Inflammatory macrophage (primary cell): ENCODE measurements around the gene NANOS3.
A peak's percentile ranks its signal among the peaks of the same experiment; 100 is the strongest.

Source experiments
- DNase-seq, 2 donors: peaks; one replicate each; pipeline ENCODE4 v3.0.0-alpha.2; 2020 to 2022

Gene NANOS3

DNA sequence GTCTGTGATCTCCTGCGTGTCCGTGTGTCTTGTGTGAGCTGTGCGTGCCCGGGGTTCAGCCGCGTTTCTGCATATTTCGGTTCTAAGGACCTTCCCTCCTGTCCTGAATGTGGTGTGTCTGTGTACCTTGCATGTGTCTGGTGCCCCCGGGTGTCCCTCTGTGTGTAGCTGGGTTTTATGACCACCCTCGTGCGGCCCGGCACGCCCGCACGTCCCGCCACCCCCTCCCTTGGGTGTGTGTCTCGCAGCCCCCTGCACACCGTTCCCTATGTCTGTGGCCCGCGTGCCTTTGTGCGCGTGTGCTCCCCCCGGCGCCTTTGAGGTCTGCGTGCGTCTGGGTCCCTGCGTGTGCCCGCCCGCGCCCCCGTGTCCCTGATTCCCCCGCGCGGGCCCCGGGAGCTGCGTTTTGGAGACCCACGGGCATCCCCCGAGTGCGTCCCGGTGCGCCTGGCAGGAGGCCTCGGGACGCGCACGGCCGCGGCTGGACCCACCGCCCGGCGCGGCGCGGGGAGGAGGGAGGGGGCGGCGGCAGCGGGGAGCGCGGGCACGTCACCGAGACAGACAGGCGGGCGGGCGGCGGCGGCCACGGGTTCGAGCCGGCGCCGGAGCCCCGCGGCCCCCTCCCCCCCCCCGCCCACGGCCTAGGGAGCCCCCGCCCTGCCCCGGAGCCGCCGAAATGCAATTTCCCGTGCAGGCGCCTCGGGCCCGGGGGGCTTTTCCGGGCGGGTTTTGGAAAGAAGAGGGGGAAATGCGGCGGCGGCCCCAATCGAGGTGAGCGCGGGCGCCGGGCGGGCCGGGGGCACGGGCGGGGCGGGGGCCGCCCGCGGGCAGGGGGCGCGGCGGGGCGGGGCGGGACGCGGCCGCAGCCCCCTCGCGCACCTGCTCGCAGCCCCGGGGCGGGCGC is 12.0 kb upstream of the NANOS3 start:
- no peak for DNase-seq

DNA sequence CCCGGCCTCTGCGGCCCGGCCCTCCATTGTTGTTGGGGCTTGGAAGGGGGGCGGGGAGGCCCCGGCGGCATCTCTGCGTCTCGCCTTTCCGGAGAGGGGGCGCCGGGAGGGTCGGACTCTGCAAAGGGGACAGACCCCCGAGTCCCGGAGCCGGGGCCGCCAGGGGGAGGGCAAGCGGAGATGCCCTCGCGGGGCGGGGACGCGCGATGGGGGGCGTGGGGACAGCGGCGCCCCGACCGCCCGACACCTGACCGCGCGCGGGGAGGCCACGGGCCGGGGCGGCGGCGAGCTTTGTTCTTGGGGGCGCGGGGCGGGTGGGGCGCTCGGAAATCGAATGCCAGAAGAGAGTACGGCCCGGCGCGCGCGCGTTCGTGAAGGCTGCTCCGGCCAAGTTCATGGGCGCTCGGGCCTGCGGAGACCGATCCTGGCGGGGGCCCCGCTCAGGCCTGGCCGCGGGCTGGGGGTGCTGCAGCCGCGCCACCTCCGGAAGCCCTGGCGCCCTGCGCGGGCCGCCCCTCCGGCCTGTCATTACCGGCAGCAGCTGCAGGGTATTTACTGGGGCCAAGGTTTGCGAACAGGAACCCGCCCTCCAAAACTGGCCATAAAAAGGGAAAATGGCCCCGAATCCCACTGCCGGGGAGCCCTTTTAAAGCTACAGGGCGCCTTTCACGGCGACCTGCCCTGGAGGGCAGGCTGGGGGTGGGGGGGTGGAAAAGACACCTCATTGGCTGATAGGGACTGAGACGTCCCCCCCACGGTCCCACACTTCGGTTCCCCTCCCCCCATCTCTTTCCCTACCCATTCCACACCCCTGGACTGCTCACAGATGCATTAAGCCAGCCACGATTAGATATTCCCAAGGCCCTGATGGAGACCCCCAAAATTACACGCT is 11.1 kb upstream of the NANOS3 start:
- peak in 1 of 2 donors; percentile 10 for DNase-seq

DNA sequence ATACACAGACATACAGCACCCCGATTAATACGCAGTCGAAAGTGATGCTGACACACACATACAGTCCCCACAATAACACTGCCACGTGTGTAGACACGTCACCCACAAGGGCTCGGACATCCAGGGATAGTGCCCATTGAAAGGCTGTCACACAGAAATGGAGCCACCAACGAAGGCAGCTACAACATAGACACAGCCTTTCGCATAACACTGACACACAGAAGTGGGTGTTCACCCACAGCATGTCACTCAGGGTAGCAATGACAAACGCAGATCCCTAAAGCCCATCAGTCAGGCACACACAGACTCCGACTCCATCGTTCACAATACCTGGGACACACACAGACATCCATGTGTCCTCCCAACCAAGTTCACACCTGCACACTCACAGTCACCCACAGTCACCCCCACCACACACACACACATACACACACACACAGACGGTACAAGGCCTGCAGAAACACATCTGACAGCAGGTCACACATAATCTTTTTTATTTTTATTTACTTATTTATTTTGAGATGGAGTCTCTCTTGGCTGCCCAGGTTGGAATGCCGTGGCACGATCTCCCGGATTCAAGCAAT is 10.4 kb upstream of the NANOS3 start:
- DNase-seq = no peak

DNA sequence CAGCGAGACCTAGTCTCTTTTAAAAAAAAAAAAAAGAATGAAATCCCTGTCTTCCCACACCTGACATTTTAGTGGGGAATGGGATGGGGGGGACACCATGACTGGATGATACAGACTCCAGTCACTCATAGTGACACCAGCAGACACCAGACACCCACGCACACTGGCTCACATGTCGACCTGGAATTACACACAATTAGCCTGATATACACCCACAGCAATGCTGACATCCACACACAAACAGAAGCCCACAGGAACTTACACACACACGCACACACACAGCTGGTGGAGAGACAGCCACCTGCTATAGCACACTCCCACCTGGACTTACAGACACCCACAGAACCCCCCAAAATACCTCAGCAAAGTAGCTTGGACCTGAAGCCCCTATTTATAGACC is 8.3 kb upstream of the NANOS3 start:
- peak; percentile 56 to 85 for DNase-seq

DNA sequence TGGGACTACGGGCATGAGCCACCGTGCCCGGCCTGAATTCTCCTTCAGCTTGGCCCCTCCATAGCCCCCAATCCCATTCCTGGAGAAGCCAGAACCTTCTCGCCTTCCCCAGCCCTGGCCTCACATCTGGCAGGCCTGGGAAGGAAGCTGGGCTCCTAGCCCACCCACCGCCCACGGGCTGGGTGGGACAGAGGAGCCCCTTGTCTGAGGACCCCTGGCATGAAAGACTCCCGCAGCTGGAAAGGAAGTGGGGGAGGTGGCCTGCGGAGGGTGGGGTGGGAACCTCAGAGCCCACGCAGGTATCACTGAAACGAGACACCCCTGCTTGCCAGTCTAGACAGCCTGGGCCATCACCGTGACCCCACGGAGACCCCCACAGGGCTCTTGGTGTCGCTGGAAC is 7.7 kb upstream of the NANOS3 start:
- no peak for DNase-seq

DNA sequence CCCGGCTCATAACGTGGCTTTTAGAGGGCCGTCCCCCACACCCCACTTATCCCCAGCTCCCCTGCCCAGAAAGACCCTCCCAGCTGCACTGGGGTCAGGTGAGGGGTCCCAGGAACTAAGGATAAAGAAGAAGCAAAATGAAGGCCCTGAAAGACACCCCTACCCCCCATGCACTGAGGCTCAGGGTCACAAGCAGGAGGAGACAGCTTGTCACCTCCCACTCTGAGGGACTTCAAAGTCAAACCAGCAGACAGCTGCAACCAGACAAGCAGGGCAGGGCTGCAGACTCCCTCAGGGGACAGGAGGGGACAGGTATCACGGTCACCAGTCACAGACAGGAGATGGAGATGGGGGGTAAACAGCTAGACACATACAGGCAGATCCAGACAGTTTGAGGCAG is 6.1 kb upstream of the NANOS3 start:
- no peak for DNase-seq

DNA sequence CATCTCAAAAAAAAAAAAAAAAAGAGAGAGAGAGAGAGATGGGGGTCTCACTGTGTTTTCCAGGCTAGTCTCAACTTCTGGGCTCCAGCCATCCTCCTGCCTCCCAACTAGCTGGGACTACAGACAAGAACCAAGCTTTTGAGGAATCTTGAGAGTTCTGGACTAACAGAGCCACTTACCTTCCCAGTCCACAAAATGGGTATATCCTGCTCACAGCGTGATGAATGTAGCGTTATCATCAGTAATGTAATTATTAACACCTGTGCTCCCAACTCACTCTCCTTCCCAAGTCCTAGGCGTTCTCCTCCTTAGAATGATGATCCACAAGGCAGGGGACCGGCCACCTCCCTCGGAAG is 4.6 kb upstream of the NANOS3 start:
- DNase-seq = no peak

DNA sequence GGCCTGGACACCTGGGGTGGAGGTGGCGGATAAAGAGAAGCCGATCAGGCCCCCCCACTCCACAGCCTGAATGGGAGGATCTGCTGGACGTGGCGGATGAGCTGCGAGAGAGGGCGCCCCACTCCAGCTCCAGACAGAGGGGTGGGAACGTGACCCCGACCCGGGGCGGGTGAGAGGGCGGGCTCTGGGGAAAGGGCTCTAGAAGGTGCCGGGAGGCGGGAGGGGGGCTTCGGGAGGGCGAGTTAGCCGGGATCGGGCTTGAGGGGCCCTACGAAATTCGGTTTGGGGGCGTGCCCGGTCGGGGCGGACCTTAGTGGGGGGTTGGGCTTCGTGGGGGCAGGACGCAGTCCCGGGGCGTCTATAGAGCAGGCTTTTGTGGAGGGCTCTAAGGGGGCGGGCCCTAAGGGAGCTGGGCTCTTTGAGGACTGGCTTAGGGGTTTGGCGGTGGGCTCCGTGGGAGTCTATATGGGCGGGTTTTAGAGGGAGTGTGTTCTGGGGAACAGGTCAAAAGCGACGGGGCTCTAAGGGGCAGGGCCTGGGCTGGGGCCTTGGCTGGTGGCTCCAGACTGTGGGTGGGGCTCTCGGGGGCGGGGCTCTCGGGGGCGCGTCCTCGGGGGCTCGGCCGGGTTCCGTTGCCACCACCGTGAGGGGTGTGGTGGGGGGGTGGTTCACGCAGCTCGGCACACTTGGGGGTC is 4.1 kb upstream of the NANOS3 start:
- DNase-seq = peak in 1 of 2 donors; percentile 12

DNA sequence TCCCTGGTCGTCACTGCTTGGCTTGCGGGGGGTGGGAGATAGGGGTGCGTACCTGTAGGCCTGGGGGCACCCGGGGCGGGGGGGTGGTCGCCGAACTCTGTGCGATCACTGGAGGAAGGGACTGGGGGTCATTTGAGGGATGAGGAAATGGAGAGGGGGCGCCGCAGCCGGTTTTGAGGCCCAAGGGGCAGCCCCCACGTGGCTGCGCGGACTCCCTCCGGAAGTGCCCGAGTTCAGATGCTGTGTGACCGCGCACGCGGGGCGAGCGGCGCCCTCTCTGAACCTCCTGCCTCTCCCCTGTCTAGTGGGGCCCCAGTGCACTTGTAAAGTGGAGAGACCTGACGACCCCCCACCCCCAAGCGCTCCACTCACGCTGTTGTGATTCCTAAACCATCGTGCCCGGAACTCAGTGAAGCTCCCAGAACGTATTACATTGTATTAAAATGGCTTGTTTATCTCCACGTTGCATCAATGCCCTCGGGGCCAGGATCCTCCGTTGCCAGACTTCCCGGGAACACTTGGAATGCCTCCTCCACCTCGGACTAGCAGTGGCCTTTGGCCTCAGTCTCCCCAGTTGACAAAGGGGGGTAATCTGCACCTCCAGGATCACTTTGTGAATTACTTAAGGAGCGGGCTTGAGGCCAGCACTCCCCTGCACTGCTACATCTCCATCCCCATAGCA is 3.0 kb upstream of the NANOS3 start:
- DNase-seq = no peak

DNA sequence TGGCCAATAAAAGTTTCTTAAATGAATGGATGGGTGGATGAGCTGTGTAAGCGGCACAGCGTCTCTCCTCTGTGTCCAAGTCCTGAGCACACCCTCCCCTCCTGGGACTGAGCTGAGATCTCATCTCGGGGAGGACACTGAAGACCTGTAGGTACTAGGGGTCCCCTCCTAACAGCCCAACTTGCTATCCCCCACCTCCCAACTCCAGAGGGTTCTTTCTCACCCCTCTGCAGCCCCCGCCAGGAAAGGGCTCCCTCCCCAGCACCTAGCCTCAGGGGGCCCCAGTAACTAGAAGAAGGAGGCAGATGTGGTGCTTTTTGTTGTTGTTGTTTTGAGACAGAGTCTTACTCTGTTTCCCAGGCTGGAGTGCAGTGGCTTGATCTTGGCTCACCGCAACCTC is 1.1 kb upstream of the NANOS3 start:
- no peak for DNase-seq

DNA sequence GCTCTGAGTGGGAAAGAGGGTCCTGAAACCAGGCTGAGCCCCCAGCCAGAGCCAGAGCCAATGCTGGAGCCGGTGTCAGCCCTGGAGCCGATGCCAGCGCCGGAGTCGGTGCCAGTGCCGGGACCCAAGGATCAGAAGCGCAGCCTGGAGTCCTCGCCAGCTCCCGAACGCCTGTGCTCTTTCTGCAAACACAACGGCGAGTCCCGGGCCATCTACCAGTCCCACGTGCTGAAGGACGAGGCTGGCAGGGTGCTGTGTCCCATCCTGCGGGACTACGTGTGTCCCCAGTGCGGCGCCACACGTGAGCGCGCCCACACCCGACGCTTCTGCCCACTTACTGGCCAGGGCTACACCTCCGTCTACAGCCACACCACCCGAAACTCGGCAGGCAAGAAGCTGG is 369 bp downstream of the NANOS3 start:
- no peak for DNase-seq

DNA sequence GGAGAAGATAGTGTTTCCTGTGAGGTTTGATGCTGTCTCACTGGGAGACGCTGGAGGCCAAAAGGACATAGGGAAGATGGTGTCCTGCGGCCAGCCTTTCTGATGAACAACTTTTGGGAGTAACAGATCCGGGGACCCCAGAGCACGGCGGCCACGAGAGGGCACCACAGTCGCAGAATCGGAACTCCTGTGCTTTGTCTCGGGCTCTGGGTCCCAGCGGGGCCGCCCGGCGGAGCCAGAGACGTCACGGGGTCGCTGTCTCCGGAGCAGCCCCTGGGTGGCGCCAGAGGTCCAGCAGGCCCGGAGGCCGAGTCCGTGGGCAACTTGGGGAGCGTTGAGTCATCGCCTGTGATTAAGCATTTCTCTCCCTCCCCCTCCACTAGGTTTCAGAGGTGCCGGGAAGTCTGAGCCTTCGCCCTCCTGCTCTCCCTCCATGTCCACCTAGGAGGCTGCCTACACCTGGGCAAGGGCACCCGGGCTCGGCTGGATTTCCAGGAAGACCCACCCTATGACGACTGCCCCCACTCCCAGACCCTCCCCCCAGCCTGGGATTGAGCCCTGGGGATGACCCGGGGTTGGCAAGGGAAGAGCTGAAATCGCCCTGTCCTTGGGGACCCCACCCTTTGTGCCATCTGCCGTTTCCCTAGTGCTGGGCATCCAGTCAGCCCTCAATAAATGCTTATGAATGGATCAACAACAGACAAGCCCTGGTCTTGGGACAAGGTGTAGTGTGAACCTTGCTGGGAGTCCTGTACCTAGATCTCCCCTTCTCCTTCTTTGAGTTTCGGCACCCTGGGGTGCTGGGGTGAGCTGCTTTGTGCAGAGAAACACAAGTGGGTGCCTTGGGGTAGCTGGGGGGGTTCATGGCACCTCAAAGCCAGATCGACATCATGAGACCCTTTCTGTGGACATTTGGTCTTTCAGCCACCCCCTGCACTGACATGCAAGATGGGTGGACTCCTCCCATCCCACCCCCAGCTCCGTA is 3.4 kb downstream of the NANOS3 start:
- DNase-seq = peak; percentile 98

DNA sequence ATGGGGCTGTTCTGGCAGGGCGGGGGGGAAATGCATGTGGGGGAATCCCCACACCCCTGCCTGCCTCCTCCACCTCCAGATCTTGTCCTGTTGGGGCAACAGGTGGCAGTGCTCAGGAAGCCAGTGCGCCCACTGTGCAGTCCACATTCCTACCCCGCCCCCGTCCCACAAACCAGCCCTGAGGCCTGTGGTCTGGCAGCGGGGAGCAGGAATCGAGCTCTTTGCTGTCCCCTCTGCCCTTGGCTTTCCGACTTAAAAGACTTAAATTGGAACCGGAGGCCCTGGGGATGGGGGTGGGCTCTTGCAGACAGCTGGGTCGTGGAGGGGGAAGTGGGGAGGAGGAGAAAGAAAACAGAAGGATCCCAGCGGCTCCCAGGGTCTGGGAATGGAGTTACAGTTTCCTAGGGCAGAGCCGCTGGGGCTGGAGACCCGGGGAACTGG is 4.3 kb downstream of the NANOS3 start:
- peak in 1 of 2 donors; percentile 35 for DNase-seq

DNA sequence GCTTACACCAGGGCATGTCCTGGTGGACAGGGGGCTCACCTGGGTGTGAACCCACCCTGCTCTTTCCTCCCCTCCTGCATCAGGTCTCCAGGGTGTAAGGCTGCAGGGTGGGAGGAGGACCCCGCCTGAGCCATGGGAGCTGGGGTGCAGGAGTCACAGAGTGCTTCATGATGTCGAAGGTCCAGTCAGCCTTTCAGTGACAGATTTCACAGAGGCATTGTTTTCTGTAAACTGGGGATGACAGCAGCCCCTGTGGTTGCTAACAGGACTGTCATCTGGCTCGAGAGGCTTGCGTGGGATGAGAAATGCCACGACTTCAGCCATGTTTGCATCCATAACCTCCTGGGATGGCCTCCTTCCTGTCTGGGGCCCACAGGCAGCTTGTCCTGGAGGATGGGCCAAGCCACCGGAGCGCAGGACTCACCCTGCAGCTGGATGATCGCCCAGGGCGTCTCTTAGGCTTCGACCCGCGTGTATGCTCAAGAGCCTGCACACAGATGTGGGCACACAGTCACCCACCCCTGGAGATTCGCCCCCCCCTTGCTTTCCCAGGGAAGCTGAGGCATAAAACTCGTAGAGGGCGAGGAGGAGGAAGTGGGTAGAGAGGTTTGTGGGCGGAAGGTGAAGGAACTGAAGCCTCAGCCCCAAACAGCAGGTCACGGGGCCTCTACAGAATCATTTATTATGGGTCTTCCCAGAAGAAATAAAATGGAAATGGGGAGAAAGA is 4.9 kb downstream of the NANOS3 start:
- peak; percentile 73 to 91 for DNase-seq

DNA sequence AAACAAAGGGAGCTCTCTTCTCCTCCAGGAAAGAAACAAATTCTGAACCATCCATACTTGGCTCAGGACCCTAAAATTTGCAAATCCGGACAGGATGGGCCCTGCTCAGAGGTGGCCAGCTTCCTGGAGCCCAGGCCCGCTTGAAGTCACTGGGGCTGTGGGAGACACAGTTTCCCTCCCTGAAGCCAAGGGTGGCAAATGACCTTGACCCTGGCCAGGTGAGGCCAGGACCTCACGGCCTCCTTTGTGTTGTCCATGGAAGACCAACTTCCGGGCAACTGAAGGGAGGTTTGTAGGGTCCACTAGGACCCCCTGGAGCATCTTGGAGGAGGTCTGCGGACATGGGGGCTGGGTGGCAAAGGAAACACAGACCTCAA is 5.5 kb downstream of the NANOS3 start:
- DNase-seq = no peak

DNA sequence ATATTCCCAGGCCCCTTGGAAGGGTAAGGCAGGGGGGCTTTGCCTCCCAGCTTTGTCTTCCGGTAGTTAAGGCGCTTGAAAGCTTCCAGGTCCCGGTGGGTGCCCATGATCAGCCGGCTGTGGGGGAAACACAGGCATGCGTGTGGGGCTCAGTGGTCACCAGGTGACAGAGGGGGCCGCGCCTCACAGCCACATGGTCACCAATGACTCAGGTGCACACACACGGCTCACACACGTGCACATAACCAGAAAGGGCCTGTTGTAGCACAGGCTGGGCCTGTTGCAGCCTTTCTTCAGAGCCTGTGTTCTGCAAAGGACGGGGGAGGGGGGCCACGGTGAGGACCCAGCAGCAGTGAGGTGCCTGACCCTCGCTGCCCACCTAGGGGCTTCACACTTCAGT is 5.9 kb downstream of the NANOS3 start:
- DNase-seq = no peak

DNA sequence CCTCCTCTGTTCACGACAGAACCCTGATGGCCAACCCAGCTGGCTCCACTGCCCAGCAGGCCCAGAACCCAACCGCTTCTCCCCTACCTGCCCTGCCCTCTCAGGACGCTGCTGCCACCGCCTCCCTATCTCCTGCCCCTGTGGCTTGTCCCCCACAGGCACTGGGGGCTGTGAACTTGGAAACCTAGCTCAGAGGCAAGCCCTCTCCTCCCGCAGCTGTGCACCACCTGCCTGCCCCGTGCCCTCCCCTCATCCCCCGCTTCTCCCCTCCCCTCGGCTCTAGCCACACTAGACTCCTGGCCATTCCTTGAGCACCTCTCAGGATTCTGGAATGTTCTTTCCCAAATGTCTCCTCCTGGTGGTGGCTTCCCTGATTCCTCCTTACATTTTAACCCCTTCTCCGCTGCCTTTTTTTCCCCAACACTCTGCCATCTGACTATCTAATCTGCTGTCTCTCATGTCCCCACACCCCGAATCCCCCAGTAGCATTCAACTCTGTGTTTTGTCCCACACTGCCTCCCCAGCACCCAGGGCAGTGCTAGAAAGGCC is 6.7 kb downstream of the NANOS3 start:
- no peak for DNase-seq

DNA sequence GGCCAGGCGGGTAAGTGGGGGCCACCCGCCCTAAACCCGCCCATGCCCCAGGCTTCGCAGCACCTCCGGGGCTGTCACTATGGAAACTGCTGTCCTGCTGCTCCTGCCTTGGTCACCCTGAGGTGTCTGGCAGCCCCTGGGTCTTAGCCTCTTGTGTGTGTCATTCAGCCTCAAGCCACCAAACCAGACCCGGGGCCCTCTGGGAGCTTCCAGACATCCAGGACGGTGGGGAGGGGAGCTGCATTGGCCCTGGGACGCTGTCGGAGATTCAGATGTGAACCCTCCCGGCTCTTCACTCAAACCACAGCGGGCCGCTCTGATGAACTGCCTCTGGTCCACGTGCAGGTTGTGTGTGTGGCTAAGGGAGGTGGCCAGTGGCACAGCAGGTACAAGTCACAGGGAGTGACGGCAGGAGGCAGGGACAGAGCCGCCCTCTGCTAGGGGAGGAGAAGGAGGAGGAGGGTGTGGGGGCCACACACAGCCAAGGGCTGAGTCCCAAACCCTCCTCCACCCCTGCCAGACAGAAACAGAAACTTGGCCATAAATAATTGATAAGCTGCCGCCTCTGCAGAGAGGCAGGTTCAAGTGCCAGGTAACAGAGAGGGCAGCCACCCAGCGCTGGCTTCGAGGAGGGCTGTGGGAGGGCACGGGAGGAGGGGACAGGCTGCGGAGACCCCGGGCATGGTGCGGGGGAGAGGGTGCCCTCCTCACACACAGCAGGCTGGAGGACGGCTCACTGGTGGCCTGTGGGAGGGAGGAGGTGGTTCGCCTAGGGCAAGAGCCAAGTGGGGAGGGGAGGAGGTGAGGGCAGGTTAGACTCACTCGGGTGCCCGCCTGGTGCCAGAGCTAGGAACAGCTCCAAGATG is 8.0 kb downstream of the NANOS3 start:
- no peak for DNase-seq
